HG02943 (cell line): ENCODE results near the gene TCF7L2.

Source experiments
- ATAC-seq: cut with Tn5 transposase; IDR thresholded peaks from one replicate; pipeline ENCODE4 v1.9.1; 2021; ENCODE audit warnings: mild to moderate bottlenecking, low read depth, moderate library complexity; ENCODE audit not compliant: unreplicated experiment

Gene TCF7L2

DNA sequence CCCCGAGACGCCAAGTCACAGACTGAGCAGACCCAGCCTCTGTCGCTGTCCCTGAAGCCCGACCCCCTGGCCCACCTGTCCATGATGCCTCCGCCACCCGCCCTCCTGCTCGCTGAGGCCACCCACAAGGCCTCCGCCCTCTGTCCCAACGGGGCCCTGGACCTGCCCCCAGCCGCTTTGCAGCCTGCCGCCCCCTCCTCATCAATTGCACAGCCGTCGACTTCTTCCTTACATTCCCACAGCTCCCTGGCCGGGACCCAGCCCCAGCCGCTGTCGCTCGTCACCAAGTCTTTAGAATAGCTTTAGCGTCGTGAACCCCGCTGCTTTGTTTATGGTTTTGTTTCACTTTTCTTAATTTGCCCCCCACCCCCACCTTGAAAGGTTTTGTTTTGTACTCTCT, 215.6 kb downstream of the TCF7L2 start:
- no peak for ATAC-seq

DNA sequence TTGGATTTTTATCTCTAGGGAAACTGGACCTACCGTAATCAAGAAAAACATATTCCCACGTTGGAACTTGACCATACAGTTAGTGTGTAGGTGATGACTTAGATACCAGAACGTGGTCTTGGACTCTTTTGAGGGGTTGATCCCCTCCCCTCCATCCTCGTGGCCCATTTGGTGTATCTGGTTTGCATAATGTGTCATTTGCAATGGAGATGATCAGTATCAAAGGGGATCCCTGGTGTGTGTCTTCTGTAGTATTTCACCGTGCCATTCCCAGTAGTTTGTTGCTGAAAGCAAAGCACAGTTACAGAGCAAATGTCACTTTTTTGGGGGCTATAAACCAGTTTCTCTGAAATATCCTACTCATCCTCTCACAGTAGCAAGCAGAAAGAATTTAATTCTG, 217.7 kb downstream of the TCF7L2 start:
- no peak for ATAC-seq

DNA sequence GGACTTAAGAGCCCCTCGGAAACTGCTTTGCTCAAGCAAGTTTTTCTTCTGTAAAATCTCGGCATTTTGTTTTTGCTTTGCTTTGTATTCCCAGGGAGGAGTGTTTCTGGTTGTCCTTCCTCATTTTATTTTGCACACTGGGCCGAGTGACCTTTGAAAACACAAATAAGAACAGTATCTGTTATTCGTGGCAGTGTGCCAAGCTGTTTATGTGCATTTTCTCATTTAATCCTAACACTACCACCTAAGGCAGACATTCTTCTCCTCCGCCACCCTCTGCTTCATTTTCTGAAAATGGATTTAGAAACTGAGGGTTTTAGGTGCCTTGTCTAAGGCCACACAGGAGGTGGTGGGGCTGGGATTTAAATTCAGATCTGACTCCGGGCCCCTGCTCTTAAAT, 218.5 kb downstream of the TCF7L2 start:
- no peak for ATAC-seq

DNA sequence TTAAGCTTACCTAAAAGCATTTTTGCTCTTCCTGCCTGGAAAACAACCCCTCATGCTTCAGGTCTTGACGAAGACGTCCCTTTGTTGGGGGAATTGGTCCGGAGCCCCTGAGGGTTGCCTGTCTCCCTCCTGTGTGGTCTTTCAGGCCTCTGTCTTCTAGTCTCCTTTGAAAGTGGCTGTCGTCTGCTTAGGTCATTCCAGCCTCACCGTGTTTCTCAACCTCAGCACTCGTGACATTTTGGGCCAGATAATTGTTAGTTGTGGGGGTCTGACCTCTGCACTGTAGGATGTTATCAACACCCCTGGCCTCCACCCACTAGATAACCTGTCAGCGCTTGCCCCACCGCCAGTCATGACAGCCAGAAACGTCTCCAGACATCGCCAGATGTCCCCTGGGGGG, 219.1 kb downstream of the TCF7L2 start:
- ATAC-seq = no peak

DNA sequence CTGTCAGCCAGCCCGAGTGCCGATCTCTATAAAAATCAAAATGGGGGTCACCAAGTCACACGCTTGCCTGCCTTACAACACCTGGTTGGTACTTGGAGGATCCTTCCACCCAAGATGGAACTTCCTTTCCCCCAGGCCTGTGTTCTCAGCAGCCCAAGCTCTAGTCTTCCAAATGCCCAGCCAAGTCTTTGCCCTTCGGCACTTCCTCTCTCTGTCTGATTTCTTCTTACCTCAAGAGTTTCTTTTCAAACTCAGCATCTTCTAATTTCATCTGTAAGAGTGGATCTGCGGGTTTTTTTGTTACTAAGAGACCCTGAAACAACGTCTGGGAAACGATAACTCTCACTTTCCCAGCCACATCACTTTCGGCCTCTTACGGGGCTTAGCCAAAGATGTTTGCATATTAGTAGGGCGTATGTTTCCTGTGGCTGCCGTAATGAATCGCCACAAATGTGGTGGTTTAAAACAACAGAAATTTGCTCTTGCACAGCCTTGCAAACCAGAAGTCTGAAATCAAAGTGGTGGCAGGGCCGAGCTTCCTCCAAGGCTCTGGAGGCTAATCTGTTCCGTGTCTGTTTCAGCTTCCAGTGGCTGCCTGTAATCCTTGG, 219.9 kb downstream of the TCF7L2 start:
- ATAC-seq = peak; percentile 85

DNA sequence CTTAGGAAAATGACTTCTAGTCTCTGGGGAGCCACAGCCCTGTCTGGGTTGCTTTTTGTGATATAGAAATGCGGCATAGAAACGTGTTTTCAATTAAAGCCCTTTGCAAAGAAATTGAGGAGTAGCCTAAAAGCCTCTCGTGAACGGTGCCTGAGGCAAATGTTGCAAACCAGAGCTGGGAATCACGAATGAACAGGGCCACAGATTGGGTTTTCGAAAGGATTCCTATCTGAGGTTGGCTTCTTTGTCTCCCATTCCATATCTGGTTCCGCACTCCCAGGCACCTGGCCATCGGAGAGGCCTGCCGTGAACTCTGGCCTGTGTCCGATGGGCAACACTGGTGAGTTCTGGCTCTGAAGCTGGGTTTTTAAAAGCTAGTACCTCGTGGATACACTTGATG, 221.6 kb downstream of the TCF7L2 start:
- no peak for ATAC-seq

DNA sequence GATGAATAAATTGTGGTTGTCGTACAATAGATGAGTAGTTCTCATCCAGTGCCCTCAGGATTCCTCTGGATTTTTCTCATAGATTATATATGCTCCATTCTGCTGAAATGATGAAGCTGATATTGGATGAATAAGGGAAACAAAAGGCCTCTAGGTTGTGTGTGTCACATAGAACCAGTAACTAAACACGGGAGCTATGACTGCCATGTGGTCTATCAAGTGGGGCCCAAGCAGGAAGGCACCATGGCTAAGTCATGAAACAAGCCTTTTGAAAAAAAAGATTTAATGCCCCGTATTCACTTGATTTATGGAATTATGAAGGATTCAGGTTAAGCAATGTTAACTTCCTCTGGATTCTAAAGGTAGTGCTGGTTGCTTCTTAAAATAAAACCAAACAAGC, 225.1 kb downstream of the TCF7L2 start:
- no peak for ATAC-seq

DNA sequence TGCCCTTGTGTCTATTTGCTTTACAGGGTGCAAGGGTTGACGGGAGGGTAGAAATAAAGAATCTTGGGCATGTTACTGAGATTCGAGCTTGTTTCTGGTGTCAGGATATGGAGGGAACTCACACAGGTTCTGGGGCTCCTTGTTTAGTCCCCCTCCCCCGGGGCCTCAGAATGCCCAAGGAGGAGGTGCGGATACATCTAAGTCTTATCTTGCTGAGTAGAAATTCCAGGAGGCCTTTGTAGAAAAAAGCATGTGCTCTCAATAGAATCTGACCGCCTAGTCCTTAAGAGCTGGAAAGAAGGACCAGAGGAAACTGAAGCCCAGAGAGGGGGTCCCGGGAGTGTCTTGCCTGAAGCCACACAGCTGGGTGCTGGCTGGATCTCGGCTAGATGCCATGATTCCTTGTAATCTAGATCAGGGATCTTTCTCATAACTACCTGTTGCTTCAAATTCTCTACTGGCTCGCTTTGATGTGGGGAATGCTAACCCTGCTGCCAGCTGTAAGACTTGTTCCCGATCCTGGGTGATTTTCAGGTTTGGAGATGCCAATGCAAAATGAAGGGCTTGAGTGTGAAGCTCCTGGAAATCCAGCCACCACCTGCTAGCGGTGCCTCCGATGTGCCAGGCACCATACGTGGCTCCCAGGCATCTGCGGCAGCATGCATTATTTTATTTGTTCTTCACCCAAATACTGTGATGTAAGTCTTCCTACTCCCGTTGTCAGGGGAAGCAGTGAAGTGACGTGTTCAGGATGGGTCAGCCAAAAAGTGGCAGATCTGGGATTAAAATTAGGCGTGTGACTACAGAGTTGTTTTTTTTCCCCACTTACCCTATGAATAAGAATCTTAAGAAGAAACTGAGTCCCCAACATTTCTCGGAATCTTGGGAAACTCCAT, 226.0 kb downstream of the TCF7L2 start:
- ATAC-seq = no peak

DNA sequence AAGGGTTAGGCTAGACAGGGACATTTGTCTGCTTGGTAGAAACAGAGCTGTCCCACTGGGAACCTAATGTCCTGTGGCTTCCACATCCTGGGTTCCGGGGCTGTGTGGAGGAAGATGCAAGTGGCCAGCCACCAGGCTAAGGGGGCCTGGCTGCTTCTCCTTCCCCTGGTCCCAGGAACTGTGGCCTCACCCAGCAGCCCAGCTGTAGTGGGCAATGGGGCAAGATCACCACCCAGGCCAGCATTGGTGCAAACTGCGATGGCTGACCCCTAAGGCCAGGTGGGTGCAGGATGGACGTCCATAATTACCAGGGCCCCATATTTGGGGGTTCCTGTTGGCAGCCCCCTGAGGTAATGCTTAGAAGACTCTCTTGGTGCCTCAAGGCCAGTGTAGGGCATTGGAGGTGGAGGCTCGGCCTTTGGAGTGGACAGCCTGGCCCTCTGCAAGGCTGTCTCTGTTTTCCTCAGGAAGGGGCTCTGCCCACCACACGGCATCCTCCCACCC, 226.7 kb downstream of the TCF7L2 start:
- ATAC-seq = no peak

DNA sequence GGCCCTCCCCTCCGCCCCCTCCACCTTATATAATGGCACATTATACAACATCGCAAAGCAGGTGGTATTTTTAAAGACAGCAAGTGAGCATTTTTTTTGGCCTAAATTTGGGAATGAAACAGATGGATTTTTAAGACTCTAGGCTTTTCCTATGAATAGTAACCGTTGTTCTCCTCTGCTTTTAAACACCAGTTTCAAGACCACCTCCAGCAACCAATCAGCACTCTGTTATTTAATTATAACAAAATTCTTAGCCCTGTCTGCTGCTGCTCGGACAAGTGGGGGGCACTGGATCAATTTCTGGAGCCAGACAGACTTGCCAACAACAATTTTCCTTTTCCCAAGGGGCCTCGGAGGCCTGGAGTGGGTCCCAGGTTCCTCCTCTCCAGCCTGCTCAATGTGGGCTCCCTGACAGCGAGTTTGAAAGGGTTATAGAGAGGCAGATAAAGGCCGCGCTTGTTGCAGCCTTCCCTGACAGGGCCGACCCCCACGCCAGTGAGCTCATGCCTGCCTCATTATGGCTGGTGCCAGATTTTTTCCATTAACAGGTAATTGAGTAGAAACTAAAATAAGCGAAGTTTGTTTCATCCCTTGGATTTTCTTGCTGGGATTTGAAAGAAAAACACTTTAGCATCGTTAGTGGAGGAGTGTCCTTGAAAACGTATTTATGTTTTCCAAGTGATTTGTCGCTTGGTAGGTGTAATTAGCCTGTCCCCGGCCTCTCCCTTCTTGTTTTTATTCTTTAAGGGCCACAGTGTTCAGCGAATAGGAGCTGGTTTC, 227.3 kb downstream of the TCF7L2 start:
- ATAC-seq = no peak

DNA sequence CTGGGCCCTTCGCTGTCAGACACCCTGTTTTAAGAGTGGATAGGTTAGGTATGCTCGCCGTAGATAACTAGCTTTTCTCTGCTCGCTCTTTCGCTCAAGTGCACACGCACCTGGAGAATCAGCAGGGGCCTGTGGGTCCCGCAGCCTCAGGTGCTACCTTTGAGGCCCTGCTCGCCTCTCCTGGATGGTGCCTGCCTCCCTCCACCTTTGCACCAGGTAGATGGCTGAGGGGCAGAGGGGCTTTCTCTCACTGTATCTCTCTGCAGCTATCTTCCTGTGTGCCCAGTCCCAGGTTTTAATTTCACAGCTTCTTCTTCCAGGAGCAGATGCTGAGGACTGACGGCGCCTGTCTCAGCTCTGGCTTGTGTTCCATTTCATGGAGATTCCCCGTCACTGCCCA, 227.9 kb downstream of the TCF7L2 start:
- ATAC-seq = no peak

DNA sequence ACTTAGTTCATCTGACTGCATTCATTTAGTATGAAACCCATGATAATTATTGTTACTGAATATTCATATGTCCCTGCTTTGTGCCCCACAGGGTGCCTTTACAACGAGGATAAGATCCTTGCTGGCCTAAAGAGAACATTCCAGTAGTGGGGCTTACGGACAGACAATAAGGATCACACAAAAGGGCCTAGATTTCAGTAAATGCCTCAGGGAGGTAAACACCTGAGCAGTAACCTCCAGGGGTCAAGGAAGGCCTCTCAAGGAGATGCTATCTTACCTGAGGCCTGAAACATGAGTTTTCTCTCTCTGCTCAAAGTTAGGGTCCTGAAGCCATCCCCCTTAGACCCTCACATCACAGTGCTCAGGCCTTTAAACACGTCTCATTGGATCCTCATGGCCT, 228.7 kb downstream of the TCF7L2 start:
- ATAC-seq = no peak

DNA sequence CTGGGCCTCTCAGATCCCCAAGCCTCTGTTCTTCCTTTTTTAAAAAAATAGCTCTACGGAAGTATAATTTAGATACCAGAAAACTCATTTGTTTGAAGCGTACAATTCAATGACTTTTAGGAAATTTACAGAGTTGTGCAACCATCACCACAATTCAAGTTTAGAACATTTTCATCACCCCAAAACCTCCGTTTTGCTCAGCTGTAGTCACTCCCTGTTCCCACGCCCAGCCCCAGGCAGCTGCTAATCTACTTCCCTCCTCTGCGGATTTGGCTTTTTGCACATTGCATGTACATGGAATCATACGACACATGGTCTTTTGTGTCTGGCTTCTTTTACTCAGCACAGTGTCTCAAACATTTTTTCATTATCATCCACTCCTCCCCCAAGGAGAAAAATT, 229.2 kb downstream of the TCF7L2 start:
- no peak for ATAC-seq

DNA sequence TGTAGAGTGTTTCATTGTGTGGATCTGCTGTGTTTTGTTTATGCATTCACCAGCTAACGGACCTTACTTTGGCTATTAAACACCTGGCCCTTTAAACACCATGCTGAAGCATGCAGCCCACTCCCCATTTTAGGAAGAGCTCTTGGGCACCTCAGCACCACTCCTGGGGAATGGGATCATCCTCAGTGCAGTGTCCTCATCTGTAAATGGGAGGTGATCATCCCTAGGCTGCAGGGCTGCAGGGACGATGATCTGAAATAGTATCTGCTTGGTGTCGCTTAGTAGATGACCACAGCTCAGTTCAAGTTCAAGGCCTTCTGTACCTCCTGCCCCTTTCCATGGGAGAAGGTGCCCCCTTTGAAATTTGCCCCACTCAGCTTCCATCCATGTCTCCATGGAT, 229.9 kb downstream of the TCF7L2 start:
- no peak for ATAC-seq

DNA sequence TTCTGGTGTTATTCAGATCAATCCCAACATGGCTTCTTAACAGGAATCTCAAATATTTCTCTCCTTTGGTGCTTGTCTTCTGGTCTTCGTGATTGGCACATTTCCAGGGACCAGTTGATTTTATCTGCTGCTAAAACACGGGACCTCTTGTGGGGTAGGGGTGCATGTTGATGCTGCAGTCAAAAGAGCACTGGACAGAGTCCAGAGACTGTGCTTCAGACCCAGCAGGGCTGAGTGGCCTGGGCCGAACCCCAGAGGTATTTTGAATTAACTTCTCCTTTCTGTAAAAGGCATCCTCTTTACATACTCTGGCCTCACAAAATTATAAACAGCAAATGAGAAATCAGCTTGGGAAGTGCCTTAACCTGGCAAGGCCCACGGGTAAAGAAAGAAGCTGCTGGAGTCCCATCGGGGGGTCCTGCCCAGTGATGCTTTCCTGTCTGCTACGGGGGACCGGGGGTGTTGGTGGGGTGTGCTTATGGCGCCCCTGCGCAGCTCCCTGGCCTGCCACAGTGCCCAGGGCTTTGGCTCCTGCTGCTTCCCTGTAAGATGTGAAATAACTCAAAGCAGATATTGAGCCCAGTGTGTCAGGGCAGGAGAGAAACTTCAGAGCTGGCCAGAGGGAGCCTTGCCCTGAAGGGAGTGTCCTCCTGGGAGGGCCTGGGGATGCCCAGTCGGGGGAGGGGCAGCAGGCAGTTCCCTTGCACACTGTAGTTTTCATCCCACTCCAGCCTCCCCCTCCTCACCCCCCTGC, 230.5 kb downstream of the TCF7L2 start:
- ATAC-seq = no peak

DNA sequence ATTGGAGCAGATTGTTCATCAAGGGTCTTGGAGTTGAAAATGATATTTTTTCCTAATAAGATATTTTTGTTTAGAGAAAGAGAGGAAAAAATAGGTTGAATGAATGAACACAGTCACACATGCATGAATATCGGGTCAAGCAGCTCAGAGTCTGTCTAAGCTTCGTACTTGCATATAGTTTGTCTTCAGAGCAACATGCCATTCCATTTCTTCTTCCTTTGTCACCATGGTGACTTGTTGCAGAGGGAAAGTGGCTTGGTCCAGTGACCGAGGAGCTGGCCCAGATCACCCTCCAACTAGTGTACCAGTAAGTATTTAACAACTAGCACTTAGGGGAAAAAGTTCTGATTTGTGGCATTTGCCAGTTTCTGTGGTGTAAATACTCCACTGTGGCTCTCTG, 232.1 kb downstream of the TCF7L2 start:
- no peak for ATAC-seq

DNA sequence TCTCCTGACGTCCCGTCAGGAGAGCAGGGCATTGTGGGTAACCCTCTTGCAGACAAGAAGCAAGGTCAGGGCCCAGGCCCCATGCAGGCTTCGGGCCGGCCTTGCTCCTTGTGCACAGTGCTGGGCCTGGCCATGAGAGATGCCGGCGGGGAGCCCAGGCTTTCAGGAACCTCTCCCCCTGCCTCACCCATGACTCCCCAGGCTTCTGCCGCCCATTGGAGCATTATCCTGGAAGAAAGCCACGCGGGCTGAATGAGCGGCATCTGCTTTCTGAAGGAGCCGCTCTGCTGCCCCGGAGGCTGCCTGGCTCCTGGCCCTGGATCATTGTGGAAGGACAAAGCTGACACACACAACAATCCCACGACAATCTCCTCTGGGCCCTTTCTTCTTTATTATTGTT, 233.5 kb downstream of the TCF7L2 start:
- no peak for ATAC-seq

DNA sequence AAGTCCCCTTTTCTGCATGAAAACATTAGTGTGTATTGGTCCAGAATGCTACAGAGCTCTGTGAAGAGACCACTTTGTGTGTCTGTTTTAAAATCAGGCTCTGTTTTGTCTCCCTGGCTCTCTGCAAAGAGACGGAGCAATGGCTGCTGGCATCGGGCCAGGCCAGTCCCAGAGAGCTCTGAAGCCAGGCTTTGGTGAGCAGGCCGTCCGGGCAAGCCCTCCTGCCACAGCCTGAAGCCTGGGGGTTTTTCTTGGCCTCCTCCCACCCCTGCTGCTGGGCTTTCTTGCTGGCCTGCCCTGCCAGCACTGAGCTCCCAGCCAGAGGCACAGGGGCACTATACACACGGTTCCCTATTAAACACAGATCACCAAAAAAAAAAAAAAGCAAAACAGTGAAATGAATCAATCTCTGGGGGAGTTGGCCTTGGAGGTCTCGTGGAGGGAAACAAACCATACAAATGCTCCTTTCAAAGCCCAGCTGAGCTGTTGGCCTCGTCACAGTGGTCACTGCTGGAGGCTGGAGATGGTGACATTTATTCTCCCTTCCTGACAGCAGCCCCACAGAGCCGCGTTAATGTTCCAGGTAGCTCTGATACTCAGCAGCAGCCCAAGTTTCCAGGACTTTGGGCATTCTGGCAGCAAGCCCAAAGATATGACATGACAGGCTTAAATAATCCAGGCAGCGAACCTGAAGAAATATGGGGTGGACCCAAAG, 237.2 kb downstream of the TCF7L2 start:
- ATAC-seq = no peak

DNA sequence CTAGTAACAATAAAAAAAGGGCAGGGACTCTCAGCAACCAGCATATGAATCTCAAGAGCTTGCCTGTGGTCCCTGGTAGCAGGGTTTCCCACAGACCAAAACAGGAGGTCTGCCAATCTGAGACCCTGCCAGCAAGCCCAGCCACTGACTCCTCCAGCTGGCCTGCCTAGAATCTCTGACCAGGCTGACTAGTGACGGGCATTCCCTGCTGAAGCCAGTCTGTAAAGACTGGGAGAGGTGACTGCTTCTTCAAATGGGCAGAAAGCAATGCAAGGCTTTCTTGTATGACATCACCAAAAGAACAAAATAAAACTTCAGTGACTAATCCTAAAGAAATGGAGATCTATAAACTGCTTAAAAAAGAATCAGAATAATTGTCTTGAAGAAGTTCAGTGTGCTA, 249.4 kb downstream of the TCF7L2 start:
- no peak for ATAC-seq

DNA sequence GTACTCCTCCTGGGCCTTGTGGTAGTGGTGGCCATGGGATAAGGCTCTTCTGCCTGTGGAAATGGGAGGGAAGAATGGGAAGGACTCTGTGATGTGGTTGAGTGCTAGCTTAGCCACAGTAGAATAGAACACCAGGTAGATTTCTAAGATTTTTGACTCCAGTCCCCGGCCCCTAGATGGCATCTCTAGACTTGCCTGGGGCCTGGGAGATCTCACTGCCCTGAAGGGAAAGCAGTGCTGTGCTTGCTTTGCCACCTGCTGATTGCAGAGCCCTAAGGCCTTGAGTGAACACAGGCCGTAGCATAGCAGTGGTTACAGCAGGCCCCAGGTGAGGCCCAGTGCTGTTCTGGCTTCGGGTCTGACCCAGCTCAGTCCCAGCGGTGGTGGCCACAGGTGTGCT, 252.0 kb downstream of the TCF7L2 start:
- no peak for ATAC-seq
